SIG-M5 (cell line): Measurements from ENCODE around the gene PTGR3.

Experiments used
- DNase-seq: peaks from one replicate; lab custom pipeline; 2025; lab: John Stamatoyannopoulos, UW

Gene PTGR3

DNA sequence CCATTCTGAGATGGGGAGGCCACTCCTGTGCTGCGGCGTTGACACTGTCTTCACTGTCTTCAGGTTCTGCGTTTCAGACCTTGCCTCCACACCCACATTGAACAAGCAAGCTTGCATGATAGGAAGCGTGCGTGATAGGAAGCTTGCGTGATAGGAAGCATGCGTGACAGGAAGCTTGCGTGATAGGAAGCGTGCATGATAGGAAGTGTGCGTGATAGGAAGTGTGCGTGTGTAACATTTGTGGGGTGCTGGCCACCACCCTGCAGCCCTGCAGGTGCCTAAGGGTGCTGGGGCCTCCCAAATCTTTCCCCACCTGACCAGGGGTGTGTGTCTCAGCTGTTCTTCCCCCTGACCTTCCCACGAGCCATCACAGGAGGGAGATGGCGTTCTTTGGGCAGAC, 27.0 kb upstream of the PTGR3 start:
- no peak for DNase-seq

DNA sequence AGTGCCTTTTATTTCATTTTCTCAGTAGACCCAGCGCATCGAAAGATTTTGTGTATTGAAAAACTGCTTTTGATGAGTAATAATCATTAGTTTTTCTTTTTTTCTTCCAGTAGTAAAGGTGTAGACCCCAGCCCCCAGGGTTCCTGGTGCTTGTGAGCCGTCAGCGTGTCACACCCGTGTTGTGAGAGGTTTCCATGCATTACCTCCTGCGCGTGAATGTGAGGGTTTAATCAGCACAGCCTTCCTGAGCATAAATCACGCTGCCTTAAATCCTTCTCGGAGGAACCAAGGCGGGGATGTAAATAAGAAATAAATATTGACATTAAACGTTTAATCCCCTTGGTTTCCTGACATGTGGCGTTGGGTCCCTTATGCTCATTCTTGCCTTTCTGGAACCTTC, 26.0 kb upstream of the PTGR3 start:
- DNase-seq: no peak

DNA sequence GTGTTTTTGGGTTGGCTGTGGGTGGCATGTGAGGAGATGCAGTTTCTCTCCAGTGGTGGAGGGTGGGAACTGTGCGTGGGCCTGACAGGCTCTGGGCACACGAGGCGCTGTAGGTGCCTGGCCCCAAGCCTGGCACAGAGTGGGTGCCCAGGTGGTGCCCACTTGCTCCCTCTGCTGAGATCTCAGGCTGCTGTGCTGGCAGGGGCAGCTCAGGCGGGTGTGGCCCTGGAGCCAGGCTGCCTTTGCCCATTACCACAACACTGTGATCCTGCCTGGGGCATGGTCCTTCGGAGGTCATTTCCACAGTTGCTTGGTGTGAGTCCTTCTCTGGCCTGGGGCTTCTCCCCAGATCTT, 22.1 kb upstream of the PTGR3 start:
- DNase-seq: no peak

DNA sequence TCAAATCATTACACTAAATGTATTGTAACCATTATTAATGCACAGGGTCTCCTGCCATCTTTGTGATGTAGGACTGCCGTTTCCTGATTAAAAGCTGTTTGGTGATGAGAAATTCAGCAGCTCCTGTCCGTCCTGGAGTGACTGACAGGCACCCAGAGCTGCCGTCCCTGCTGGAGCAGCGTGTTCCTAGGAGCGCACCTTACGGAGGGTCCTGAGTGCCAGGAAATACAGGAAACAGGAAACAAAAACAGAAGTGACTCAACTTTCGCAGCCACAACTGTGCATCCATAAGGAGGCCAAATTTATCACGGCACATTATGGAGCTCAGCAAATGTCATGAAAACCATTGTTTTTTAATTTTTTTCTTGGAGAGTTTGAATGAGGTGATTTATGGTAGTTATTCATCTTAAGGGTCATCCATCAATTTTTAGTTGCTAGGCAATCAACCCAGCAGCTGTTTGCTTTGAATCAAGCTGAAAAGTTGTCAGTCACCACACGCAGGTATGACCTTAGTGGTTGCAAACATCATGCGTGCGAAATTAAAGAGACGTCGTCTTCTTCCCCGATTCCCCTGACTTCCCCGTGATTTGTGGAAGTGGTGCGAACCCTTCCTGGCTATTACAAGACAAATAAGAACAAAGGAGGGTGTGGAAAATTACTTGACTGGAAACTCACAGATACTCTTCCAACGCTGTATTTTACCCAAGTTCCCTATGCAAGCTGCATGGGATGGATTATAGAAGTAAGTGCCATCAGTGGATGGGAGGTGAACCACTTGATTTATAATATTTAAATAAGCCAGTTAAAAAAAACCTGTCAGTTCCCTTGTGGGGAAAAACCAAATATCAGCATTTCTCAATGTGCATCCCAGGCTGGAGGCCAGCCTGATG, 21.5 kb upstream of the PTGR3 start:
- DNase-seq: no peak

DNA sequence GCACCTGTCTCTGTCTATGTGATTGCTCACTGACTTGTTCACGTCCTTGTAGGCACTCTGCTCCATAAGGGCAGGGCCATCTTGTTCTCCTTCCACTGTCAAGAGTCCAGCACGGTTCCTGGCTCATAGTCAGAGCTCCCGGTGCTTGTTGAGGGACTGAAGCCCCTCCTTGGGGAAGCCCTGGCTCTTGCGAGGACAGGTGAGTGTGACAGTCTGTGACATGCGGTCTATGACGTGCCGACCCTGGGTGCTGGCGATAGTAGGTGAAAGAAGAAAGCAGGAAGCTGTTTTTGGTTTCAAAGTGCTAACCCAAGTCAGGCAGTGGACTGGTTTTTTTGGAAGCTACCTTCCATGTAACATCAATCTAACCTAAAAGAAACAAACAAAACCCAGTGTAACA, 20.5 kb upstream of the PTGR3 start:
- DNase-seq: no peak

DNA sequence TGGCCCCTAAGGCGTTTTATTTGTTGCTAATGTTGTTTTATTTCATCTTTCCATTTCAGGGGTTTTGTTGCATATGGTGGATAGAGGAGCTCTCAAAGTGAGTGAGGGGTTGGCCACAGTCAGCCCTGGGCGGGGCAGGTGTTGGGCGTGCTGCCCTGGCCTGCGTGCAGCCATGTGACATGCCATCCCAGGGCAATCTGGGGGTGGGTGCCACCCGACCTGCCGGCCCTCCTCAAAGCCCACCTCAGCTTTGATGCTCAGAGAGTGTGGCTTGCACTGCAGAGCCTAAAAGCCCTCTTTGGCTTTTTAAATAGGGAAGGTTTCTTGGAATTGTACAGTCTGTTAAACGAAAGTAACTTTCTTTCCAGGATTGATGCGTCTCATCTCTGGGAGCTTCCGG, 20.0 kb upstream of the PTGR3 start:
- DNase-seq: no peak

DNA sequence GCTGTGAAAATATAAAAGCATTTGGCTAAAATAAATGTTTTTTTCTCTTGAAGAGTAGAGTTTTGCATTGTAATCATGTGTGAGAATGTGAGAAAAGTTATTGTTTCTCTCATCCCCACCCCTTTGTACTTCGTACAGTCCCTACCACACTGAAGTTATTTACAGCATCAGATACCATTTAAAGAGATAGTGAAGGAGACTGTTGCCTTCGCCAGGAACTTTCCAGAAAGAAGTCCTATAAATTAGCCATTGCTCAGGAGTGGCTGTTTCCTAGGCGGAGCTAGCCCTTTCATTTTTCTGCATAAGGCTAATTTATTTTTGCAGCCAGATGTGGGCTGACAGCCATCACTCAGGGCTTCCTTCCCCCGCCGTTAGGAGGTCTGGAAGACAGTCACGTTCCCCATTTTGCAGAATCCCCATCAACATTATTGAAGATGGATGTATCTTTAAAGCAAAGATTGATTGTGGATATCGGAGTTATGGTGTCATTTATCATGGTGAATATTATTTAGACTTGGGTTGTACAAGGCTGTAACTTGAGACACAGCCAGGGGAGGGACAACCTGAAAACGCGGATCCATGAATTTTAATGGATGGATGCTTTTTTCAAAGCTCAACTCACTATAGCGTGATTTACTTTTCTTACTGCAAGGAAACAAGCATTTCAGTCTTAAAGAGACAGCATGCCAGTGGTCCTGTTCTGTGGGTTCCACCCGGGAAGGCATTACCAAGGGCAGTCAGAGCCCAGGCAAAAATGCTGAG, 18.8 kb upstream of the PTGR3 start:
- DNase-seq: no peak

DNA sequence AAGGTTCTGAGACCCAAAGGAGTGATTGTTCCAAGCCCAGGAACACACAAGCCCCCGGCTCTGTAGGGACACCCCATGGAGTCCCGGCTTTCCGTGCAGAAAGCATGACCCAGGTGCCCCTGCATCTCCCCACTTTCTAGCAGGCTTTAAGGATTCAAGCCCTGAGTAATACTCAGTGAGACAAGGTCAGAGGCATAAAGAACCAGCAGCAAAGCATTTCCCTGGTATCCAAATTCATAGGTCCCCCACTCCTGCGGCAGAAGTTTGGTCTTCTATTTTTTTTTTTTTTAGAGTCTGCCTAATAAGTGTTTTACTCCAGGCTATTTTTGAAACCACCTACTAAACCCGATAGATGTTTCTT, 18.0 kb upstream of the PTGR3 start:
- DNase-seq: no peak

DNA sequence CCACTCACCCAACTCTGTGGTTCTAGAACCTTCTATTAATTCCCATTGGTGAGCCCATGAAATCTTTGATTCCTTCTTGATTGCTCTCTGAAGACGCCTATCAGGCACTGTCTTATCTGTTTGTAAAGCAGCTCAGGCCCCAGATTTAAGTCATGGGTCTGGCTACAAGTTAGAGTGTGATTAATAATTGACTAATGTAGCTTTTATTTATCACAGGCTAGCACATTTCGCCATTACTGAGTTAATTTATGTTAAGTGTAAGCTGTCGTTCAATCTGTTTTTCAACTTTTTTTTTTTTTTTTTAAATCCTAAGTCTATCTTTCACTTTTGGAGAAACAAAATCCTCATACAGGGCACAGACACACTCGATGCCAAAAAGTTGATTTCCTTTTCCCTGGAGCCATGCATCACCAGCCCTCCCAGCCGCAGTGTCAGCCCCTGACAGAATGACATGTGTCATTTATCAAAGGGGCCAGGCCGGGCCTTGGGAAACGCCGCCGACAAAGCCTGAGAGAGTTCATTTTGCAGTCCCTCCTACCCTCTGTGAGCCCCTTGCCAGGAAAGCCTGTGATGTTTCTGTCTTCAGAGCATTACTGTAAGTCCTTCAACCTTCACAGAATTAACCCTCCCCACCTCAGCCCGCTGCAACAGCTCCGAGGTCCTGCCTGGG, 17.5 kb upstream of the PTGR3 start:
- no peak for DNase-seq

DNA sequence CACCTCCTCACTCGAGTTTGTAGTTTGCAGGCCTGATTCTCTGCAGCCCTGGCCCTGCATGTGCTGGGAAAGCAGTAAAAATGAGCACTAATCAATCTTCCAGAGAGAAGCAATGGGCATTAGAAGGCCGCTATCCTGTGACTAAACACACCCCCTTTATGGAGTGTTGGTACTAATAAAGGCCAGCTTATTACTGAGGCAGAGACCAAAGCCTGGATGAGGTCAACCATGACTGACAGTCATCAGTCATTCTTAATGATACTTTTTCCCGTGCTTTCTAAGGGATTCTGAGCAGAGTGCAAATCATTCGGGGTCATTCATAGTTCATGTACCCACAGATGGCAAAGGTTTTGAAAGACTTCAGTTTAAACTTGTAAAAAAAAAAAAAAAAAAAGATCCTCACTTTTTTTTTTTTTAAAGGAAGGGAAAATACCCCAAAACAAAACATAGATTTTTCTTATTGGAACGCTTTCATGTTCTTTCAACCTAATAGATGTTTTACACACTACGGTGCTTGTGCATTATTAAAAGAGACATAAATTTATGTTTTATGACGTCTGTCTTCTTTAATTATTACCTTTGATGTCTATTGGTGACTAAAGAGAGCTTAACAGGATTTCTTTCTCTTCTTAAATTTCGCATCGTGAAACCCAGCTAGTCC, 14.9 kb upstream of the PTGR3 start:
- no peak for DNase-seq

DNA sequence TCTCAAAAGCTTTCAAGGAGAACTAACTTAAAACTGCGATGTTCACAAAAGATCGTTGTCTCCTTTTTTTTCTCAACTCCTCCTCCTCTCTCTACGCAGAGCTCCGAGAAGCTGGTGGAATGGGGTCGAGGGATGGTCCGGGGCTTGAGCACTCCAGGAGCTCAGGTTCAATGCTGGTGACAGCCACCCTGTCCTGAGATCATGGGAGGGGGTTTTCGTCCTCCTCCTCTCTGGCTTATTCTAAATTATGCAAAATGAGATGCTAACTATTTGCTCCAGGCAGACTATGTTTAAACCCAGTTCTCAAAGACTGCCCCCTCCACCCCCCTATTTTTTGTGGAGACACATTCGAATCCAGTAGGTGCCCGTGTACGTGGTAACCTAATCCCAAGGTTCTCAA, 13.5 kb upstream of the PTGR3 start:
- no peak for DNase-seq

DNA sequence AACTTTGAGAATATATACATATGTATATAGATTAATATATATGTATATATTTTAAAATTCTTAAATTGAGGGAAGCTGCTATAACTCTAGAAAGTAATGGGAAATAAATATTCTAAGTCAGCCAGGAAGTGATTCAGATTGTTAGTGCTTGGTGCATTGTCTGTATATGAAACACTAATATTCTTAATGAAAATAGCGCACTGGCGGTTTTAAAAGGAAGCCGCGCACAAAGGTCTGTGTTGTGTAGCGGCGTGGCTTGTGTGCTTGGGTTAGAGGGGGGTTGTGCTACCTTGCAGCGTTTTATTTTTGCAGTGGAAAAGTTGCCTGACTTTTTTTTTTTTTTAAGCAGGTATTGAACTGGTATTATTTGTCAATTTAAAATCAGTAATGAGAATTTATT, 13.0 kb upstream of the PTGR3 start:
- DNase-seq: no peak

DNA sequence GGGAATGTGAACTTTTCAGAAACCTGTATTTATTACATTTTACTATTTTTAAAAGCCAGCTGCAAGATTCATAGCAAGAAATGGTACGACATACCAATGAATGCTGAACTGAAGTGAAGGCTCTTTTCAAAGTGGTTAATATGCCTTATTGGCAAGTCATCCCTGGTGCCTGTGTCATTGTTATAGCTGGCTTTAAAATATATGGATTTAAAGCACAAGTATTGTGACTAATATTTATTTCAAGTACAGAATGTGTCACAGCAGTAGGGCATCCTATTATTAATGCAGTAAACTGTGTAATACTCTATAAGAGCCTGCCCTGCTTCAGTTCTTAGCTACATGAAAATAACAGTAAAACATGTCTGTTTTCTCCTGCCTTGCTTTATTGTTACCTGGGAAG, 12.5 kb upstream of the PTGR3 start:
- DNase-seq: no peak

DNA sequence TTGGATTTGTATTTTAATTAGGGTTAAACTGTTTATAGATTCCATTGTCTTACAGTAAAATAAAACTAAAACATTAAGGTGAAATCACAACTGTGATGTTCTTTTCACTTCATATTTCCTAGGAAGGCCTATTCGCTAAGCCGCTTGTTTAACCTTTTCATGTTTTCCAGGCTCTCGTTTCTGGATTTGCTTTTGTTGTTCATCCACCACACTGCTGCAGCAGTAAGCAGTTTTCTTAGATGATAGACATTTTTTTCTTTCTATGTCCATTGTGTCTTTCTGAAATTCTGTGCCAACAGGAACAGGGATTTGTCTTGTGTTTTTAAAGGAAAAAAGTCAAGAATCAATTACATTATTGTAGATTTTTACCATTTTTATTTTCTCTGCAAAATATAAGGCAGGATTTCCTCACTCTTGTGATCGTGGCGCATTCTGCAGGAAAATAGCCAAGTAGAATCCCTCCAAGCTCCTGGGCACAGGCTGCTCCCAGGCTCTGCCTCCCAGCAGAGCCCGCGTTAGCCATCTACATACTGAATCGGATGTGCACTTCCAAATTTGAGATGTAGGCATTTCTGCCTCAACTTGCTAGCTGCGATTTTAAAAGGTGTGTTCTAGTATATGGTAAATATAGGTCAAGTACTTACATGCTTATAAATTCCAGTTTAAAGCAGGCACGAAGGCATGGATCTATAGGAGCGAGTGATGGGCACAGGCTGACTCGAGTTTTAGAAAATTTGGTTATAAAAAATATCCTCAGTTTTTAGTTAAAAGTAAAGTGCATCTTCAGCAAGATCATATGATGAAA, 11.8 kb upstream of the PTGR3 start:
- DNase-seq: no peak

DNA sequence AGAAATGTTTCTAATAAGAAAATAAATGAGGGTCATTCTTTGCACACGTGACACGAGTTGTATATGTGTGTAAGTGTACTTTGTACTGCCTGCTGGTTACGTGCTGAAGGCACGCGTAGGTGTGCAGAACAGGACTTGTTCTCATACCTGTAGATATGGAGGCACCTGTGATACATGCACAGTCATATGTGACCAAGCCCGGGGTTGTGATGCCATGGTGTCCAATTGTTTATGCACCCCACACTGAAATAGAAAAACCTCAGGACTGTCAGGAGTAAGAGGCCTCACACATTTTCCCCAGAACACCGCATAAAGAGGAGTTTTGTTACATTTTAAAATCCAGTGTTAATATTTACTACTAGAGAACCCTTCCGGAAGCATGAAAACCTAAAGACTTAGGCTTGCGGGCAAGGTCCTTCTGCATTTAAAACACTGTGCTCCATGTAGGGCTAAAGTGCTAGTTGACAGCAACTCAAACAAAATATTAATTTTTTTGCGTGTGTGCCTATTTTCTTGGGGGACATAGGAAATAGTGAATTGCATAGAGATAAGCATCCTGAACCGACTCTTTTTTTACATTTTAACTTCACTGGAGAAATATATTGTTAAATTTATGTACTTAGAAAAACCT, 10.9 kb upstream of the PTGR3 start:
- no peak for DNase-seq

DNA sequence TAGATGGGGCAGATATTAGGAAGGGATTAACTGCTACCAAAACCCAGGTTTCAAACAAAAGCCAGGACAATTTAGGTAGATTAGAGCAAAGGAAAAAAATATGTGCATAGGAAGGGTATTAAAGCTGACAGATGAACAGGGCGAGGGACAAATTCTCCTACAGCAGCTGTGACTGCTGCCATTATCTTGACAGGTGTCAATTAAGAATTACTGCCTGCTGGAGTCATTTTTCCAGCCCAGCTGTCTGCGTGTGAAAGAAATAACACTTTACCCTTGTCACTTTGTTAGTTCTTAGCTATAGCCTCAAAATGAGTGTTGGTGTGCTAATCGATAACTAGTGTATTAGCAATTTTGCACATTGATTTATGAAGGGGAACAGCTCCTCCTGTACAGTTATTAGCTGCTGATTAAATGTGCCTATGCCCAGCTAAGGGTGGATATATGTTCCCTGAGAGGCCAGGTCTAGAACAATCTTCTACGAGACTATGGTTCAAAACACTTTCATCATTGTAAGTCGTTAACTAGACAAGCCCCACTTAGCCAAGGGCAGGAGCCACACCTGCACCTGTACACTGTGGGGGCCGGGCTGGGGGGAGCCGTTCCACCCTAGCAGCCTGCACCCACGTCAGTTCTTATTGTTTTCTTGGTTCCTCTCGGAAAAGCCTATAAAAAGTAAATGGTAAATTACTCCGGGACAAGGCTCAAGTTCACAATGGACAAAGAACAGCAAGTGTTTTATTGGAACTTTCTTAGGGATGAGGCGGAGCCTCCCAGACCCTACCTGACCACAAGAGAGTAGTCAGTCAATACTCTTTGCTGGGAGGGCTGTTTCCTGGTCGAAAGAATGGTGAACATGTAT, 9.4 kb upstream of the PTGR3 start:
- no peak for DNase-seq

DNA sequence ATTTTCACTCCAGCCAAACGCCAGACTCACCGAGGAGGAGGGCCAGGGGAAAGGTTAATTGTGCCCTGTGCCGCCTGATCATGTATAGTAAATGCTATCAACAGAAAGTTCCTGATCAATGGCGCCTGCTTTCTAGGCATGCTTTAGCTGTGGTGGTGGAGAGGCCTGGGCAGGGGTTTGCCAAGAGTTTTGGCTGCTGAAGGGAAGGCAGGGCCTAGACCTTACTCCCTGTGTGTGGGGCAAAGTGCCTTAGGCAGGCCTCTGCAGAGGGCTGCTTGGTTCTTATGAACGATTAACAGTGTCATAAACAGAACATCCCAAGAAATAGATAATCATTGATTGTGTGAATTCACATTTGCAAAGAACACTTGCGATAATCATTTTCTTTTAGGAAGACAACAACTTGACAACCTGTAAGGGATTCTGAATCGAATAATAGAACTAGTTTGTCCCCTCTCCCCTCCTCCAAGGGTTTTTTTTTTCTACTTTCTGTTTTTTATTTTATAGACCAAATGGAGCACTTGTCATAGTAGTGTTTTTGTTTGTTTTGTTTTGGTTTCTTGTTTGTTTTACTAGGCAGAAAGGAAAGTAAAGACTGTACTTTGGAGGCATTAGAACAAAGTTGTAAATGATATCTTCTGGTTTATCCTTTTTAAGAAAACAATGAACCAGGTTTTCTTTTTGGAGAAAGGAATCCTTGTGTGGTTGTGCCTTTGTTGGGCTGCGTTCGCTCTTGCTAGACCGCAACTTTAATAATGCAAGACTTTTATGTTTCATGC, 8.2 kb upstream of the PTGR3 start:
- no peak for DNase-seq

DNA sequence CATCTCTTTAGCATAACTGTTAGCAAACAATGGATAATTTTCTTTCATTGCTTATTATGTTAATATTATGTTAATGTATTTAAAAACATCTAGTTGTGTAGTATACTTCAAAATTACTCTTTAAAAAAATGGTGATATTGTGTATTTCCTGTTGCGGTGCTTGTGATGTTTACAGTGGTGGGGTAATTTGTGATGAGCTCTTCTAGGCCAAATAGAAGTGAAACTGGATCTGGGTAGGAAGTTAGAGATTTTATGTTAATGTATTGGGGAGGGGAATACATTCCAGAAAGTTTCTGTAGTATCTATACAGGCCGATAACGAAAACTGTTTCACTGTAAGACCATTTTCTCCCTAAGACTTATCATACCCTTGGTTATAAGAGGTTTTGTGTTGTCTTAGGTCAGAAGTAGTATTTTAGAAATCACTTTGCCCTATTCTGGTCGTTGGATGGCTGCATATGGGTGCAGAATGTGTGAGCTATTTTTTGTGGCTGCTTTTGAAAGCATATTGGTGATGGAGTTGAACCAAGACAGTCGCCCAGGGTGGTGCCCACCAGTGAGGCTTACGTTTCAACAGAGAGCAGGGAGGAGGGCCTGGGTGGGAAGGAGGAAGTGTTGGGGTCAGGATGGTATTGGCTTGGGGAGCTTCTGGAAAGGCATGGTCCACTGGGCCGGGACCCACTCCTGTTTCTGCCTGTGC, 7.4 kb upstream of the PTGR3 start:
- DNase-seq: no peak

DNA sequence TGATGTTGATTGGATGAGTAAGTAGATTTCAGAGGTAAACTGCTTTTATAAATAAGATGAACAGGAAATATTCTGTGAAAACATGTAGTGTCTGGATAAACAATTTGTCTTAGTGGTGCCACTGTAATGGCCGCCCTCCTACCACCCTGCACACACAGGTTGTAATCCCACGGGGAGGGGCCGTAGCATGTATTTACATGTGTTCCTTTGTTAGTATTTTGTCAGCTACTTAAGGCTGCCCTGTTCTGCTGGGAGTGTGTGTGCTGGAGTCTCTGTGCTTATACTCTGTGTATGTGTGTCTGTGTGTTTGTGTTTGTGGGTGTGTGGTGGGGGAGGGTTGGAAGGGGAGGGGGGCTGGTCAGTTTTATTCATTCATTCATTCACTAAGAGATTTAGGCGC, 6.7 kb upstream of the PTGR3 start:
- no peak for DNase-seq
